Stimulated activated CD8-positive, alpha-beta memory T cell treated with anti-CD3 and anti-CD28 coated beads, Interleukin-7, amount 100 ng/mL, for 24 hours (primary cell): ENCODE measurements around the gene LGR6.
"Not testable (repeated sequence)": the region's sequence is repeated elsewhere in the genome, so short reads cannot be mapped to it uniquely, and the experiment has no call there.

Experiments used
- DNase-seq: peaks from one replicate; pipeline ENCODE4 v3.0.0-alpha.2; 2020; ENCODE audit warnings: low read depth

The LGR6 gene

GRCh38 chr1:202176949-202177927 is 16.4 kb upstream of the LGR6 start:
- no peak for DNase-seq

GRCh38 chr1:202179828-202180750 is 13.5 kb upstream of the LGR6 start:
- DNase-seq, result no peak

DNA sequence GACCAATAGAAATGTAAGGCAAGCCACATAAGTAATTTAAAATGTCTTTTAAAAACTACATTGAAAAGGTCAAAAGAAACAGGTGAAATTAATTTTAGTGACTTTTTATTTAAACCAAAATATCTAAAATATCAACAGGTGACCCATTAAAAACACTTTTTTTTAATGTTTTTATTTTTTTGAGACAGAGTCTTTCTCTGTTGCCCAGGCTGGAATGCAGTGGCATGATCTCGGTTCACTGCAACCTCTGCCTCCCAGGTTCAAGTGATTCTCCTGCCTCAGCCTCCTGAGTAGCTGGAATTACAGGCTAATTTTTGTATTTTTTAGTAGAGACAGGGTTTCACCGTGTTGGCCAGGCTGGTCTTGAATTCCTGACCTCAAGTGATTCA is 12.9 kb upstream of the LGR6 start:
- DNase-seq, result not testable (repeated sequence)

GRCh38 chr1:202181586-202181985 is 12.0 kb upstream of the LGR6 start:
- DNase-seq, result no peak

DNA sequence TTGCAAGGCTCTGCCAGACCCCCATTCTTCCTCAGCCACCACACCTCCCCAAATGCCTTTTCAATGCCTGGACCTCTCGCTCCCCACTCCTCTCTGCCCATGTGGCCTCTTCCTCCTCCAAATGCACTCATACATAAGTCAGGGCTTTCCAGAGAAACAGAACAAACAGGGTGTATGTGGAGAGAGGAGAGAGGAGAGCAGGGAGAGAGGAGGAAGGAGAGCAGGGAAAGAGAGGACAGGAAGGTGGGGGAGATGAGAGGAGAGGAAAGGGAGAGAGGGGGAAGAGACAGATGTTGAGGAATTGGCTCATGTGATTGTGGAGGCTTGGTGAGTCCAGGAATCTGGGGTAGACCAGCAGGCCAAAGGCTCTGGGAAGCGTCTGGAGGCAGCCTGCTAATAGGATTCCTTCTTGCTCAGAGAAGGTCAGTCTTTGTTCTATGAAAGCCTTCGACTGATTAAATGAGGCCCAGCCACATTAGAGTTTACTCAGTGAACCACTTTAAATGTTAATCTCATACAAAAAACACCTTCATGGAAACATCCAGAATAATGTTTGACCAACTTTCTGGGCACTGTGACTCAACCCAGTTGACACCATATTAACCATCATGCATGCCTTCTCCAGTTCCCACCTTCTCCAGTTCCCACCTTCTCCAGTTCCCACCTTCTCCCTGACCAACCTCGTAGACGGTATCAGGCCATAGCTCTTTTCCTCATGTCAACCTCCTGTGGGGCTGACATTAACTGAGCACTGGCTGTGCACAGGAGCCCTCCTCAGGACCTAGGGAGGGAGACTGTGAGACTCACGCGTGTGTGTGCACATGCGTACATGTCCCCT is 11.3 kb upstream of the LGR6 start:
- no peak for DNase-seq

- peak; percentile 58 for DNase-seq
Measured at GRCh38 chr1:202184750-202185460, 8.7 kb upstream of the LGR6 start.

DNA sequence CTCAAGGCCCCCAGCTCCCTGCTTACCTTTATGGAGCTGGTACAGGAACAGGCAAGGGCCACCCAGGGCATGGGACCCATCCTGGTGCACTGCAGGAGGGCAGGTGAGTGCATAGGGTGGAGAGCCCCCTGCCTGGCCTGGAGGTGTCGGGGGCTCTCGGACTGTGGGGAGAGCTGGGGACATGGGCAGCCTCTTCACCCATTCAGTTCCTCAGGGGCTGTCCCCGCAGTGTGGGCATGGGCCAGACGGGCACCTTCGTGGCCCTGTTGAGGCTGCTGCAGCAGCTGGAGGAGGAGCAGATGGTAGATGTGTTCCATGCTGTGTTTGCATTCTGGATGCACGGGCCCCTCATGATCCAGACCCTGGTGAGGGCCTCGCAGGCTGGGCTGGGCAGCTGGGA is 7.3 kb upstream of the LGR6 start:
- no peak for DNase-seq

- no peak for DNase-seq
Measured at GRCh38 chr1:202187041-202187671, 6.4 kb upstream of the LGR6 start.

DNA sequence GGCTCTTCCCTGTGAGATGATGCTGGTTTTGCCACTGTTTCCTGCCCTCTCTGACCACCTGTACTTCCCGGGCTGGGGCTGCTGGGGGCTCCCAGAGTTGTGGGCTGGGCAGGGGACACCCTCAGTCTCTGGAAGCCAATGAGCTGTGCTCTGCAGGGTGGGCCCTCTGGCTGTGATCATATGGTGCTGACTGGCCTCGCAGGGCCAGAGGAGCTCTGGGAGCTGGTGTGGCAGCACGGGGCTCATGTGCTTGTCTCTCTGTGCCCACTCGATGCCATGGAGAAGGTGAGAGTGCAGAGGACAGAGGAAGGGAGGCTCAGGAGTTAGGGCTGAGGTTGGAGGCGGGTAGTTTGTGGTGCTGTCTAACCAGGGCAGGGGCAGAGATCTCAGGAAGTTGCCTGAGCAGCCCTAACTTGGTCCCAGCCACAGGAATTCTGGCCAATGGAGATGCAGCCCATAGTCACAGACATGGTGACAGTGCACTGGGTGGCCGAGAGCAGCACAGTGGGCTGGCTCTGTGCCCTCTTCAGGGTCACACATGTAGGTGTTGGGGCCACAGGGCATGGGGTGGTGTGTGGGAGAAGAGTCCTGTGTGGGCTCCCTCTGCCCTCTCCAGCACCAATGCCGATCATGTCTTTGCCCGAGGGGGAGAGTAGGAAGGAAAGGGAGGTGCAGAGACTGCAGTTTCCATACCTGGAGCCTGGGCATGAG is 5.7 kb upstream of the LGR6 start:
- DNase-seq, result no peak

DNA sequence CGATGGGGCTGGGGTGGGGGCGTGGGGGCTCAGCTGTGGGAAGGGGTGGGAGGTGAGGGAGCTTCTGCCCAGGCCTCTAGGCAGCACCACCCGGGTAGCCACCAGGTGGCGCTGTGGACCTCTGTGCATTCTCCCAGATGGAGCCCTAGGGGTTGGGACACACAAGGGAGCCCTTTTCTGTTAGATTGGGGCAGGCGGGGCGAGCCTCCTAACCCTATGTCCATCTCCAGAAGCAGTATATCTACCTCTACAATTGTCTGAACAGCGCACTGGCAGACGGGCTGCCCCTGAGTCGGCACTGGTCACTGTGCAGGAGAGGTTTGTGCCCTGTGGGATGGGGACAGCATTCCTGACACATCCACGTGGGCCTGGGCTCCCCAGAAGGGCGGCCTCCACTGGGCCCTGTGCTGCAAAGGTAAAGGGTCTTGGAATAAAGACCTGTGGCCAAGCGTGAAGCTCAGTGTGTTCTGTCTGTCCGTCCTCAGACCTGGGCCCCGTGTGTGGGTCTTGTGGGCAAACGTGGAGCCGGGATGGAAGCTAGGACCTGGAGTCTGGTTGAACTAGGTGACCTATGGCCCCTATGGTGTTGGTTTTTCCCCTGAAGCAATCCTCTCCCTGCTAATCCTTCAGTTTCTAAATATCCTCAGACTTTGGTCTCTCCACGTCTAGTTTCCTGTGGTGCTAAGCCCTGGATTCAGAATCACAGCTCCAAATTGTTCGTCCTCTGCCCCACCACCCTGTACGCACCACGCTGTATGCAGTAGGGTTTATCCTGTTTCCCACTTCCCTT is 4.4 kb upstream of the LGR6 start:
- DNase-seq, result peak; percentile 74

GRCh38 chr1:202189918-202190715 is 3.5 kb upstream of the LGR6 start:
- no peak for DNase-seq

- DNase-seq, result not testable (repeated sequence)
Measured at GRCh38 chr1:202191391-202191790, 2.2 kb upstream of the LGR6 start.

DNA sequence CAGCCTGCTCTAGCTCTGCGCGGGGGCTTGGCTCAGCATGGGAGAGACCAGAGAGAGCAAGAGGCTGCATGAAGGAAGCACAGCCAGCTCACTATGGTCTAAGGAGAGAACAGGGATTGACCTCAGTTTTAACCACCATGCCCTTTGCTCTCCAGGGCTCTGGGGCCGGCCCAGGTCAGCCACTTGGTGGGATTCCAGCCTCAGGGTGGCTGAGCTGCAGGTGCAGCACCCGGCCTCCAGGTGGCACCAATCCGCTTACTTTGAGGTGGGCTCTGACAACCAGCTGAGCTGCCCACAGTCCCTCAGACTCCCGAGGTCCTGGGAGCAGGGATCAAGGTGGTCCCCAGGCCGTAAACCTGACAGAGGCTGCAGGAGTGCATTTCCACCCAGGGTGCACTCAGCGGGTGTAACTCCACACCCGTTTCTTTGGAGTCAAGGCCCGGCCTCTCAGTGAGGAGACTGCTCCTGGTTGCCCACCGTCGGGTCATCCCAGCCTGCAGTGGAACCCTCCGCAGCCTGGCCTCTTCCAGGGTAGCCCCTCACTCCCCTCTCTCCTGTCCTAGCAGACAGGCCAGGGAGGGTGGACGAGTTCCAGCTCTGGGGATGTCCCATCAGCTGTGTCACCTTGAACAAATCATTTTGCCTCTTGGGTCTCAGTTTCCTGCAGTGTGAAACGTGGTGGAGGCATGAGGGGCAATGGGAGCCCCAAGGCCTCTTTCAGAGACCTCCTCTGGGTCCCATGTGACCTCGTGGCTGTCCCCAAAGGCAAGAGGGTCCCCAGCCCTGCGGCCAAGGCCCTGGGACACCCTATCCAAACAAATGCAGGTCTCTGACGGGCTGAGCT is 607 bp upstream of the LGR6 start:
- peak; percentile 22 for DNase-seq

DNA sequence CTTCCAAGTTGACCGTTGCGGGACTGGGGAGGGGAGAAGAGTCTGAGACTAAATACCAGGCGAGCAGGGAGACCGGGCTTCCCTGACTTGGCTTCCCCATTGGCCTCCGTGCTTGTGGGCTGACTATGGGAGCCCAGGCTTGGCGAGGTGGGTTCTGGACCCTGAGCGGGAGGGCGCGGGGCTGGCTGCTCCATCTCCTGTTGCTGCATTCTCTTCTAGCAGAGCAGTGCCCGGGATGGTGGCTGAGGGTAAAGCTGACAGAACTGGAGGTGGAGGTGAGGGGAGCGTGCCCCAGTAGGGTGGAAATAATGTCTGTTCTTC is 689 bp downstream of the LGR6 start:
- no peak for DNase-seq

GRCh38 chr1:202197653-202198365 is 4.2 kb downstream of the LGR6 start:
- DNase-seq, result no peak

DNA sequence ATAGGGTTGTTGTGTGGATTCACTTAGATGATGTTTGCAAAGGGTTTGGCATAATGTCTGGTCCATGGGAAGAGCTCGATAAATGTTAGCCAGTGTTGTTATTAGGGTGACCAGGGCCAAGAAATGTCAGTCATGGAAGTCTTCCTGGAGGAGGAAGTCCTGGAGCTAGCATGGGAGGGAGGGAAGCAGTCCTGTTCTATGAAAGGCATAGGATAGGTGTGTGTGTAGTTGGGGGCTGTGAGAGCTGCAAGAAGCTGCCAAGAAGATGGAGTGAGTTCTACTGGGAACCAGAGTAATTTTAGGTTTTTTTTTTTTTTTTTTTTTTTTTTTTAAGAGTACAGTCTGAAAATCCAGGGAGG is 4.7 kb downstream of the LGR6 start:
- no peak for DNase-seq
